HL-60/S4 treated with phorbol 12-myristate 13-acetate at 8.2 ng/mL for 4 days and 3 days (cell line): ENCODE data around the gene TMEM45B.
"Not testable (repeated sequence)": the region's sequence is repeated elsewhere in the genome, so short reads cannot be mapped to it uniquely, and the experiment has no call there.

ENCODE experiments used
- in situ Hi-C: fragments of 300-500 bp; cut with MboI; formaldehyde crosslinking; loops from 2 replicates; pipeline ENCODE4 v1.15.0; 2022; ENCODE audit warnings: low sequenced_read_pairs

The TMEM45B gene

GRCh38 chr11:129815596-129816461 lies at the start of gene TMEM45B:
TSS of gene TMEM45B (plus strand) at chr11:129815848. CDS start at chr11:129852483, 36,635 bp downstream.
- in situ Hi-C loops = no loop called here

GRCh38 chr11:129766898-129767604 lies 48.6 kb upstream of the TMEM45B start:
- in situ Hi-C loops = no loop called here

- in situ Hi-C loops = no loop called here
Measured at GRCh38 chr11:129767827-129768226, 47.8 kb upstream of the TMEM45B start.

DNA sequence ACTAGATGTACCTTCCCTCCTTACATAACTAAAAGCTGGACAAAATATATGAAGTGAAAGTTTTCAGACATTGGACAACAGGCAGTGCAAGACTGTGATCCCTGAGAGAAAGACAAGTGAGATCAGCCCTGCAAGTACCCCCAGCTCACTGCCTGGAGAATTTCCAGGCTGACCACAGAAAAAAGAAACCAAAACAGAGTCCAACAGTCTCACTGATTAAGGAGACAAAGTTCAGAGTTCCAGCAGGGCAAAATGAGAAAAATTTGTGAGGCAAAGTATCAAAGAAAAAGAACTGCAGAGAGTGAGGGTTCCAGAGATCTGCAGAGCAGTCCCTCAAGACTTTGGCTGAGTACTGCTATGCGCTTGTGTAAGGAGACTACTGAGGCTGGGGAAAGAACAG lies 47.3 kb upstream of the TMEM45B start:
- in situ Hi-C loops = no loop called here

DNA sequence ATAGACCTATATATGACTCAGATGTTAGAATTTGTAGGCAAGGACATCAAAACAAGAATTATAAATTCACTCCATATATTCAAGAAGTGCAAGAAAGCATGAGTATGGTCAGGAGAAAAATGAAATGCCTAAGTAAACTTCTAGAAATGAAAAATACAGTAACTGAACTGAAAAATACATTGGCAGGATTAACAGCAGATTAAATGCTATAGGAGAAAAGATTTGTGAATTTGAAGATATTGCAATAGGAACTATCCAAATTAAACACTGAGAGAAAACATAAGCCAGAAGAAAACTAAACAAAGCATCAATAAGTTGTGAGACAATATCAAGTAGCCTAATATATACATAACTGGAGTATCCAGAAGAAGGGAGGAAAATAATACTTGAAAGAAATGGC lies 46.6 kb upstream of the TMEM45B start:
- in situ Hi-C loops = no loop called here

- in situ Hi-C loops = no loop called here
Measured at GRCh38 chr11:129770993-129771392, 44.7 kb upstream of the TMEM45B start.

DNA sequence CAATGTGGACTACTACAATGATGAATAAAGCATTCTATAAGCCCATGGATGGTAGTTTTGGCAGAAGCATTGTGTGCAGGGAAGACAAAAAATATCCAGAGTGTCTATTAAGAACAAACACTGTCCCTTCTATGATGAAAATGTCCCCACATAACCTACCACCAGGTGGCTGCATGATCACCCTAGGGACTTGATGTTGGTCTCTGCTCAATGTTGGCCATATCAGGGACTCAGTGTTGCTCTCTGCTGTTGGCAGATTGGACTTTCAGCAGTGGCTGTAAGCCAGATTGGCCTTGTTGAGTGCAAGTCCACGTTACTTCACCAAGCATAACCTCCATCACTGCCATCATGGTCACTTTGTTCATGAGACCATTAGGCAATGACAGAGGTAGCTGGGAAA lies 44.2 kb upstream of the TMEM45B start:
- in situ Hi-C loops = not testable (repeated sequence)

- in situ Hi-C loops = no loop called here
Measured at GRCh38 chr11:129778877-129779276, 36.8 kb upstream of the TMEM45B start.

GRCh38 chr11:129779342-129779741 lies 36.3 kb upstream of the TMEM45B start:
- in situ Hi-C loops = no loop called here

DNA sequence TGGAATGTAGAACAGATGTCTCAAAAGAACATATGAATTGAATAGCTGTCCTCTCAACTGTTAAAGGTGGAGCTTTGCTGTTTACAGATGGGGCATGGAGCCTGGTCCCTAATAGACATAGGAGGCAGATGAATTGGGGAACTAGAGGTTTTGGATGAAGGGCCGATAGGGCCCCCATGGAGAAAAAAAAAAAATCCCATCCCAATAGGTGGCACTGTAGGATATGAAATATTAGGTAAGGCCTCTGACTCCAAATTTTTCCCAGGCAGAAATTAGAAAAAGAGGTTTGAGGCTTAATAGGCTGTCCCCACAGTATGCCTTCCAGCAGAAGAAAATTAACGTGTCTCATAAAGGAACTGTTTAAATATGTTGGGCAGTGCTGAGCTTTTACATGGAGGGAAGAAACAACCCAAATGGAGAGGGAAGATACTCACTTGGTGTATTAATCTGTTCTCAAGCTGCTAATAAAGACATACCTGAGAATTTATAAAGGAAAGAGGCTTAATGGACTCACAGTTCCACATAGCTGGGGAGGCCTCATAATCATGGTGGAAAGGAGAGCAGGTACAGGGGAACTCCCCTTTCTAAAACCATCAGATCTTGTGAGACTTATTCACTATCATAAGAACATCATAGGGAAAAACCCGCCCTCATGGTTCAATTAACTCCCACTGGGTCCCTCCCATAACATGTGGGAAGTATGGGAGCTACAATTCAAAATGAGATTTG lies 30.1 kb upstream of the TMEM45B start:
- in situ Hi-C loops = no loop called here

GRCh38 chr11:129786112-129786416 lies 29.6 kb upstream of the TMEM45B start:
- in situ Hi-C loops = not testable (repeated sequence)

DNA sequence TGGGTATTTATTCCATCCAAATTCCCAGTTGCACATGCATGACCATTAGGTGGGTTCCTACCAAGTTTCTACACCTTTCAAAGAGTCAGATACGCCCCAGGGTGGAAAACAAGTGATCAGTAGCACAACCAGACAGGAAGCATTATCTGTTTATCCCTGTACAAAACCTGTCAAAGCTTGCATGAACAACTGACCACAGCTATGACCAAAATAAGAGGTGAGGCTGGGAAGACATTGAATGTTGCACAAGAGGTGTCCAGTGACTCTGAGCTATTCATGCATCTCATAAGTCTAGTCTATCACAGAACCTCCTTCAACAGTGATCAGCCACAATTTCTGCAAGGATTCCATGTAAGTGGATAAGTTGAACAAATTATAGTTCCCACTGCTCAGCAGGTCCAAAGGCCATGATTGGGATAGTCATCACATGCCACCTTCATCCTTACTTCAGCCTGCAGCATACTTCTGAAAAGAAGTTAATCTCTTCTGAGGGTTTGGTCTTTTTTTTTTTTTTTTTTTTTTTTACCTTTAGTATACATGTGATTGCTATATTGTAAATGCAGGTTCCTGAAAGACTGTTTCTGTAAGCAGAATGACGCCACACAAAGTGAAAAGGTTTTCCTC lies 28.0 kb upstream of the TMEM45B start:
- in situ Hi-C loops = no loop called here

DNA sequence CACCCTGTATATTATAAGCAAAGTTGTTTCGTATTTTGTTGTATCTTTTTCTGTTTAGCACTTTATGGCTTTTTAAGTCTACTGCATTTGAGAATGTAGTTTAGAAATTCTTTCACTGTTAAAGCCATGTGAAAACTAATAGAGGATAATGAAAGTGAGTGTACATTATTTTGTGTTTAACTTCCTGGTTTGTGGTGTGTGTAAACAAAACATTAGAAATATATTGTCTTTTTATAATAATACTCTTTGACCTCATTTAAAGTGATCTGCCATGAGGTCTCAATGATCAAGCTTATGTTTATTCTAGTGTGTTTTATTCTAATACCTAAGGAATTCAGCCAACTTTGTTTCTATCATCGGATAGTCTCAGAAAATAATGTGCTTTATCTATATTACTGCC lies 27.4 kb upstream of the TMEM45B start:
- in situ Hi-C loops = no loop called here

- in situ Hi-C loops = no loop called here
Measured at GRCh38 chr11:129790106-129790505, 25.5 kb upstream of the TMEM45B start.

GRCh38 chr11:129791515-129791914 lies 24.1 kb upstream of the TMEM45B start:
- in situ Hi-C loops = no loop called here

GRCh38 chr11:129792663-129793062 lies 23.0 kb upstream of the TMEM45B start:
- in situ Hi-C loops = no loop called here

GRCh38 chr11:129795089-129795488 lies 20.6 kb upstream of the TMEM45B start:
- in situ Hi-C loops = no loop called here

DNA sequence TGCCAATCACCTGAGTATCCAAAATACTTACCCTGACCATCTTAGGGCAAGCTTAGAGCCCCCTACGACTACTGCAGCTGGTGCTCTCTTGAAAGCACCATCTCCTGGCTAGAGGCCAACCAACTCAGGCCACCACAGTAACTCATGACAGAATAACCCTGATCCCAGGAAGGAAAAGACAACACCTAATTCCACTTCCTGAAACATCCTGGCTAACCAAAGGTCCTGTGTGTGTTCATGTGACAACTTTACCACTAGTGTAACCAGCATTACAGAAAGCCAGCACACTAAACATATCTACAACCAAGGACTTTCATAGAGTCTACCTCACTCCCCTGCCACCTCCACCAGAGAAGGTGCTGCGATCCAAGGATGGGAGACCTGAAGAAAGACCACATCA lies 17.4 kb upstream of the TMEM45B start:
- in situ Hi-C loops = no loop called here

DNA sequence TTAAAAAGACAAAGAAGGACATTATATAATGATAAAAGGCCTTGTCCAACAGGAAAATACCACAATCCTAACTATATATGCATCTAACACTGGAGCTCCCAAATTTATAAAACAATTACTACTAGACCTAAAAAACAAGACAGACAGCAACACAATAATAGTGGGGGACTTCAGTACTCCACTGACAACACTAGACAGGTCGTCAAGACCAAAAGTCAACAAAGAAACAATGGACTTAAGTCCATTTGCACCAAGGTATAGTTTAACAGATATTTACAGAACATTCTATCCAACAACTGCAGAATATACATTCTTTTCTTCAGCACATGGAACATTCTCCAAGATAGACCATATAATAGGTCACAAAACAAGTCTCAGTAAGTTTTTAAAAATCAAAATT lies 15.5 kb upstream of the TMEM45B start:
- in situ Hi-C loops = not testable (repeated sequence)

GRCh38 chr11:129800655-129801054 lies 15.0 kb upstream of the TMEM45B start:
- in situ Hi-C loops = no loop called here

- in situ Hi-C loops = no loop called here
Measured at GRCh38 chr11:129803533-129803932, 12.1 kb upstream of the TMEM45B start.
